HG03354 (cell line): ENCODE results near the gene PITX1.
"Not testable (repeated sequence)": the region's sequence is repeated elsewhere in the genome, so short reads cannot be mapped to it uniquely, and the experiment has no call there.

ENCODE experiments used
- ATAC-seq: cut with Tn5 transposase; IDR thresholded peaks from one replicate; pipeline ENCODE4 v1.9.1; 2021; ENCODE audit warnings: mild to moderate bottlenecking; ENCODE audit not compliant: unreplicated experiment, poor library complexity, severe bottlenecking

Gene PITX1

DNA sequence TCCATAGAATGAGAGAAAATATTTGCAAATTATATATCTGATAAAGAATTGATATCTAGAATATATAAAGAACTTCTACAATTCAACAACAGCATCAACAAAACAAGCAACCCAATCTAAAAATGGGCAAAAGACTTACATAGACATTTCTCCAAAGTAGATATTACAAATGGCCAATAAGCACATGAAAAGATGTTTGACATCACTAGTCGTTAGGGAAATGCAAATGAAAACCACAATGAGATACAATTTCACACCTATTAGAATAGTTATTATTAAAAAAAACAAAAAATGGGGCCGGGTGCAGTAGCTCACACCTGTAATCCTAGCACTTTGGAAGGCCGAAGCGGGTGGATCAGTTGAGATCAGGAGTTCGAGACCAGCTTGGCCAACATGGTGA is 41.9 kb downstream of the PITX1 start:
- ATAC-seq, result no peak

- ATAC-seq, result not testable (repeated sequence)
Measured at GRCh38 chr5:134990183-134990582, 43.8 kb downstream of the PITX1 start.

GRCh38 chr5:134989266-134989830 is 44.7 kb downstream of the PITX1 start:
- ATAC-seq, result no peak

GRCh38 chr5:134982230-134982629 is 51.8 kb downstream of the PITX1 start:
- ATAC-seq, result no peak

- ATAC-seq, result no peak
Measured at GRCh38 chr5:134979416-134979815, 54.6 kb downstream of the PITX1 start.
